Activated gamma-delta T cell treated with Interleukin-2 at 50 U/mL for 16 hours (primary cell): ENCODE results near the gene FMN1.
"Not testable (repeated sequence)": the region's sequence is repeated elsewhere in the genome, so short reads cannot be mapped to it uniquely, and the experiment has no call there.

Experiments
- DNase-seq: peaks from one replicate; pipeline ENCODE4 v3.0.0-alpha.2; 2020

FMN1 gene

GRCh38 chr15:33089165-33089877 lies 105.2 kb downstream of the FMN1 start:
- no peak for DNase-seq

GRCh38 chr15:33086500-33087121 lies 107.9 kb downstream of the FMN1 start:
- DNase-seq: no peak

GRCh38 chr15:33084661-33085060 lies 109.9 kb downstream of the FMN1 start:
- no peak for DNase-seq

GRCh38 chr15:33083232-33084081 lies 111.1 kb downstream of the FMN1 start:
- no peak for DNase-seq

- DNase-seq: no peak
Measured at GRCh38 chr15:33080006-33080405, 114.5 kb downstream of the FMN1 start.

- no peak for DNase-seq
Measured at GRCh38 chr15:33078607-33079006, 115.9 kb downstream of the FMN1 start.

- DNase-seq: no peak
Measured at GRCh38 chr15:33076937-33077336, 117.6 kb downstream of the FMN1 start.

- DNase-seq: no peak
Measured at GRCh38 chr15:33074942-33075341, 119.6 kb downstream of the FMN1 start.

- DNase-seq: no peak
Measured at GRCh38 chr15:33074212-33074611, 120.3 kb downstream of the FMN1 start.

- DNase-seq: no peak
Measured at GRCh38 chr15:33071451-33071850, 123.1 kb downstream of the FMN1 start.

- not testable (repeated sequence) for DNase-seq
Measured at GRCh38 chr15:33069903-33070302, 124.6 kb downstream of the FMN1 start.

- no peak for DNase-seq
Measured at GRCh38 chr15:33069161-33069560, 125.4 kb downstream of the FMN1 start.

- no peak for DNase-seq
Measured at GRCh38 chr15:33068511-33068990, 126.0 kb downstream of the FMN1 start.

GRCh38 chr15:33068007-33068481 lies 126.5 kb downstream of the FMN1 start:
- DNase-seq: no peak

- DNase-seq: no peak
Measured at GRCh38 chr15:33067456-33067855, 127.1 kb downstream of the FMN1 start.

- DNase-seq: no peak
Measured at GRCh38 chr15:33066584-33066983, 127.9 kb downstream of the FMN1 start.

- DNase-seq: no peak
Measured at GRCh38 chr15:33064878-33065277, 129.6 kb downstream of the FMN1 start.

GRCh38 chr15:33059184-33059583 lies 135.3 kb downstream of the FMN1 start:
- DNase-seq: no peak

GRCh38 chr15:33057845-33058244 lies 136.7 kb downstream of the FMN1 start:
- DNase-seq: no peak

- no peak for DNase-seq
Measured at GRCh38 chr15:33055962-33056361, 138.6 kb downstream of the FMN1 start.

GRCh38 chr15:33051528-33051927 lies 143.0 kb downstream of the FMN1 start:
- no peak for DNase-seq

- DNase-seq: no peak
Measured at GRCh38 chr15:33048255-33048654, 146.3 kb downstream of the FMN1 start.

GRCh38 chr15:33047077-33047476 lies 147.4 kb downstream of the FMN1 start:
- DNase-seq: no peak

- no peak for DNase-seq
Measured at GRCh38 chr15:33046329-33046728, 148.2 kb downstream of the FMN1 start.
